HepG2 (cell line): ENCODE measurements around the gene ESPNL. TPM values are rescaled to one million over a fixed set of nuclear protein-coding genes. Genes with fewer than 3 reads are reported as not detected.

ENCODE experiments used
- ARNTL ChIP-seq: sonication (generic); formaldehyde crosslinking; IDR thresholded peaks from 2 replicates; pipeline ENCODE4 v1.4.0; 2020; ENCODE audit warnings: mild to moderate bottlenecking, missing genetic modification reagents
- CTCF ChIP-seq: sonication (generic); formaldehyde crosslinking; IDR thresholded peaks from 2 replicates; pipeline ENCODE4 v1.5.0; 2020; ENCODE audit warnings: mild to moderate bottlenecking, missing genetic modification reagents, moderate library complexity
- HHEX ChIP-seq: IDR thresholded peaks from 2 replicates; pipeline ENCODE4 v1.6.1; 2016; ENCODE audit warnings: control low read depth
- HNF4A ChIP-seq: sonication (generic); formaldehyde crosslinking; IDR thresholded peaks from 2 replicates; pipeline ENCODE4 v1.4.0; 2020; ENCODE audit warnings: missing genetic modification reagents
- IRF2 ChIP-seq: IDR thresholded peaks from 2 replicates; pipeline ENCODE4 v1.6.1; 2018; ENCODE audit warnings: missing genetic modification reagents, missing compliant biosample characterization
- RELA ChIP-seq: sonication (generic); formaldehyde crosslinking; IDR thresholded peaks from 2 replicates; pipeline ENCODE4 v1.4.0; 2020; ENCODE audit warnings: missing genetic modification reagents
- SMC3 ChIP-seq: IDR thresholded peaks from 2 replicates; pipeline ENCODE4 v1.6.1; 2011; ENCODE audit warnings: low read length, improper control_type of control experiment
- SP1 ChIP-seq, 2 experiments: fragments of 450-650 bp in 1 of 2; sonication (generic) in 1 of 2; formaldehyde crosslinking in 1 of 2; IDR thresholded peaks; 2 replicates each; pipeline versions ENCODE4 v1.4.0 to v1.6.1; 2016 to 2020; ENCODE audit warnings: missing genetic modification reagents in 1 of 2
- SP140L ChIP-seq: sonication (generic); formaldehyde crosslinking; IDR thresholded peaks from 2 replicates; pipeline ENCODE4 v1.4.0; 2020; ENCODE audit warnings: missing genetic modification reagents, borderline replicate concordance
- WIZ ChIP-seq: sonication (generic); formaldehyde crosslinking; IDR thresholded peaks from 2 replicates; pipeline ENCODE4 v1.5.1; 2020; ENCODE audit warnings: mild to moderate bottlenecking, missing genetic modification reagents
- ZBTB7A ChIP-seq: sonication (generic); formaldehyde crosslinking; IDR thresholded peaks from 2 replicates; pipeline ENCODE4 v1.8.0; 2022; ENCODE audit warnings: mild to moderate bottlenecking, missing genetic modification reagents
- ZNF264 ChIP-seq: sonication (generic); formaldehyde crosslinking; IDR thresholded peaks from 2 replicates; pipeline ENCODE4 v1.4.0; 2020; ENCODE audit warnings: missing genetic modification reagents
- ZNF432 ChIP-seq: sonication (generic); formaldehyde crosslinking; IDR thresholded peaks from 2 replicates; pipeline ENCODE4 v1.5.0; 2020; ENCODE audit warnings: missing genetic modification reagents, mild to moderate bottlenecking, borderline replicate concordance
- ZNF773 ChIP-seq: sonication (generic); formaldehyde crosslinking; IDR thresholded peaks from 2 replicates; pipeline ENCODE4 v1.4.0; 2020; ENCODE audit warnings: missing genetic modification reagents, borderline replicate concordance
- polyA plus RNA-seq, 8 experiments: library from polyadenylated mRNA; depleted of rRNA in 3 of 8; stranded (reverse) in 7 of 8; unstranded in 1 of 8; fragments of >200 nt; fragmentation: Illumina TruSeq in 4 of 8; extraction: Trizol in 4 of 8; gene quantifications; 2 replicates each; pipeline versions ENCODE4 v1.2.1 to v1.2.3, GENCODE V29; 2011 to 2016; ENCODE audit warnings: low read depth in 4 of 8, missing spikeins in 1 of 8, mixed read lengths in 1 of 8; ENCODE audit not compliant: insufficient read depth in 1 of 8
- total RNA-seq, 5 experiments: library from RNA; depleted of rRNA; stranded (reverse); fragments of >200 nt; fragmentation: Illumina TruSeq; extraction: Trizol; gene quantifications; 2 replicates each; pipeline ENCODE4 v1.2.3, GENCODE V29; 2016; ENCODE audit warnings: low read depth in 1 of 5
- TF ChIP-seq, protein P1 (sequence below): sonication (generic); formaldehyde crosslinking; IDR thresholded peaks from 2 replicates; pipeline ENCODE4 v1.8.0; 2022; ENCODE audit warnings: missing genetic modification reagents, mild to moderate bottlenecking, borderline replicate concordance

Gene ESPNL
- total and polyA plus RNA-seq, 2 of the 13 experiments (the other 11 are each of a cell fraction or from before 2014, with no cell fraction given), result 0.45 to 0.80 TPM

- TF ChIP-seq SMC3, result no peak
- no peak for TF ChIP-seq IRF2 (CRISPR knock-in tag)
- TF ChIP-seq ZNF432 (CRISPR knock-in tag), result no peak
- no peak for TF ChIP-seq WIZ (CRISPR knock-in tag)
- peak; percentile 14; the same call in 1 of the 2 replicates for TF ChIP-seq ZBTB7A (CRISPR knock-in tag)
- TF ChIP-seq CTCF (CRISPR knock-in tag), result peak; percentile 68
- no peak for TF ChIP-seq SP1 (IDR thresholded peaks at IDR 0.05)
- TF ChIP-seq SP1 (CRISPR knock-in tag; IDR thresholded peaks at IDR 0.05), result no peak
- no peak for TF ChIP-seq ZNF773
- no peak for TF ChIP-seq RELA (CRISPR knock-in tag)
- TF ChIP-seq ZNF264 (CRISPR knock-in tag), result no peak
- TF ChIP-seq ARNTL (CRISPR knock-in tag), result no peak
- TF ChIP-seq, protein P1, sequence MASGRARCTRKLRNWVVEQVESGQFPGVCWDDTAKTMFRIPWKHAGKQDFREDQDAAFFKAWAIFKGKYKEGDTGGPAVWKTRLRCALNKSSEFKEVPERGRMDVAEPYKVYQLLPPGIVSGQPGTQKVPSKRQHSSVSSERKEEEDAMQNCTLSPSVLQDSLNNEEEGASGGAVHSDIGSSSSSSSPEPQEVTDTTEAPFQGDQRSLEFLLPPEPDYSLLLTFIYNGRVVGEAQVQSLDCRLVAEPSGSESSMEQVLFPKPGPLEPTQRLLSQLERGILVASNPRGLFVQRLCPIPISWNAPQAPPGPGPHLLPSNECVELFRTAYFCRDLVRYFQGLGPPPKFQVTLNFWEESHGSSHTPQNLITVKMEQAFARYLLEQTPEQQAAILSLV (CRISPR knock-in tag), result no peak
- no peak for TF ChIP-seq HHEX (CRISPR knock-in tag)
- no peak for TF ChIP-seq SP140L (CRISPR knock-in tag)
- 0 out of 2 replicates have a peak, but pooled peaks have one; percentile 8 for TF ChIP-seq HNF4A (CRISPR knock-in tag)
Observed at GRCh38 chr2:238106339-238106697, 6.2 kb downstream of the ESPNL start (continued).
